ENCODE measurements around the gene C17orf67.

The C17orf67 gene

DNA sequence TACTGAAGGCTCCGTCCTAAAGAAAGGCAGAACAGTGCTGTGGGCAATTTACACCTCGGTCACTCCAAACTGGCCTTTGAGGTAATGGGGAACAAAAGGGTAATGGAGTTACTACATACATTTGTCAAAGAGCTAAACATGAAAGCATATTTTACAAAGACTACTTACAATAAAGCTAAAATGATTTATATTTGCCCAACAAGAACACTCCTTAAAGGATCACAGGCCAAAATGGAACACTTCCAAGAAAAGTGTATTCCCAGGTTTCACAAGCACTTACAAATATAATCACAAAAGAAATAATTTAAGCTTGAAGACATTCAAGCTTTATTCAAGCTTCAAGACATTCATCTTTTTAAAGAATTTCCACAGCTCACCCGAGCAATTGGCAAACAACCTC lies 29.3 kb downstream of the C17orf67 start:
- no peak for DNase-seq

DNA sequence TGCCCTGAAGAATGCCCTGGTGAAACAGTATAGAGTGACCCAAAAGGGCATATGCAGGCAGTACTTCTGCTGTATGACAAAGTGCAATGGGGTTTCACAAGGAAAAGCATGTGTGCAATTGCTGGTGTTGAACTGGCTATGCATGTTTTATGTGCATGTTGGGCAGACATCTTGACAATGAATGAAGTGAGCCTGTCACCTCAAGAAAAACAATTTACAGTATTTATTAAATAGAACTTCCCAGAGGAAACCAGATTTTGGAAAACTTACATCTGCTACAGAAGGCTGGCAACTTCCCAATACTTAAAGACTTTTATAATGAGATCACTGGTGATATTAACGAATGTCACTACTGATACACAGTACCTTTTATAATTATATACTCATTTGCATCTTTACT lies 30.6 kb downstream of the C17orf67 start:
- DNase-seq, result no peak

DNA sequence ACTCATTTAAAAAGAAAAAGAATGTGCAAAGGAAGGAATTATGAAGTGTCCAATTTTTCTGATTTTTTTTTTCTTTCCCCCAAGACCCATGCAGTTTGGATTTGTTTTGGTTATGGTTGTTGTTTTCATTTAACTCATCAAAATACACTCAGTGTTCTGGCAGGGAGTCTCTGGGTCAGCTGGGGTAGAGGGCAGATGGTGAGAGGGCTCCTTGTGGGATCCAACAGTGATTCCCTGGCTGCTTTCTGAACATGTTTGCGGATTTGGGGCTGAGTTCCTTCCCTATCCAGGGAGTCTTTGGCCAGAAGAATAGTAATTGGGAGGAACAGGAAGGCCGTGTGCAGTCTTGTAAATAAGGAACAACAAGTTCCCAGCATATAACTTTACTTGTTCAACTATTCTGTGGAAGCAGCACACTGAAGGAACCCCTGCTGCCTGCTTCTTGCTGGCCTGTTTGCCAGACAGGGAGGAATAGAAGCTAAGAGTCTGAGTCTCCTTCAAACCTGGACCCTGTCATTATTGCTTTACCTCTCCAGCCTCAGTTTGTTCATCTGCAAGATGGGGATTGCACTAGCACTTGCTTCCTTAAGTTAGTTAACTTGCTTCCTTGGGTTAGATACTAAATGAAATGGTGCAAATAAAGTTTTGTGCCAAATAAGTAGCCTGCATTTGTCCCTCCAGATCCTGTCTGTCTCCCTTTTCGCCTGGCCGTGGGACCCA lies 32.1 kb downstream of the C17orf67 start:
- no peak for DNase-seq

DNA sequence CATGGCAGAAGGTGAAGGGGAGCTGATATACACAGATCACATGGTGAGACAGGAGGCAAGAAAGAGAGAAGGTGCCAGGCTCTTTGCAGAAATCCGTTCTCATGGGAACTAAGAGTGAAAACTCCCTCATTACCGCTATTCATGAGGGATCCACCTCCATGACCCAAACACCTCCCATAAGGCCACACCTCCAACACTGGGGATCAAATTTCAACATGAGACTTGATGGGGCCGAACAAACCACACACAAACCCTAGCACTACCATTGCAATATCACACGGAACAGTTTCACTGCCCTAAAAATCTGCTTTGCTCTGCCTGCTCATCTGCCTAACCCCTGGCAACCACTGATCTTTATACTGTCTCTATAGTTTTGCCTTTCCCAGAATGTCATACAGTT lies 34.8 kb downstream of the C17orf67 start:
- no peak for DNase-seq

DNA sequence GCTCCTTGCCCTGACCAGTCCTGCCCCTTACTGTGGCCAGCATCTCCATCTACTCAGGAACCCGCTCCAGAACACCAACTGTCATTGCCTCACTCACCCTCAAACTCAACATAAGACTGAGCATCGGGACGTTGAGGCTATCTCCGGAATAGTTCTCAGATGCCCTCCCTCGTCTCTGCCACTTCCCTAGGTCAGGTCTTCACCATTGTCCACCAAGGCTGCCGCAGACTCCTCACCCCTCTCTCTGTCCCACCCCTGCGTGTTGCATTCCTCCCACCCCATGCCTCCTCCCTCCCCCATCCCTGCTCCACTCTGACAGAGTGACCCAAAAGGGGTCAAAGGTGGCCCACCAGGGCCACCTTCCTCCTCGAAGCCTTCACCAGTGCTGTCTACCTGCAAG lies 37.2 kb downstream of the C17orf67 start:
- no peak for DNase-seq

DNA sequence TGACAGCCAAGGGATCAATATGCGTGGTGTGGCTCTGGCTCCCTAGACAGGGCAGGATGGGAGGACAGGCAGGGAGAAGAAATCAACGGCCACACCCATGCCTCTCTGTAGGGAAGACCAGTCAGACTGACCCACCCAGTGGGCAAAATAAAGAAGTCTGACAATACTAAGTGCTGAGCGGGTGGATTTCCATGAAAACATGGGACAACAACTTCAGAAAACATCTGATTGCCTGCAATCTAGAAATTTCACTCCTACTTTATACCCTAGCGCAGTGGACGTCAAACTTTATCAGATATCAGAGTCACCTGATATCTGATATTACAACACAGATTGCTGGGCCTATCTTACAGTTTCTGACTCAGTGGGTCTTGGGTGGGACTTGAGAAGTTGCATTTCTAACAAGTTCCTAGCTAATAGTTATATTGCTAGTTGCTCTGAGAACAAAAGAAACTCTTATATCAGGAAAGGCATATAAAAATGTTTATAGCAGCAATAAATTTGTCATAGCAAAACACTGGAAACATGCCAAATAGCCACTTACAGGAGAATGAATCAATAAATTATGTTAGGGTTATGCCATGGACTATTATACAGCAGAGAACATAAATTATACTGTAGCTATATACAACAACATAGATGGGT lies 38.4 kb downstream of the C17orf67 start:
- no peak for DNase-seq

DNA sequence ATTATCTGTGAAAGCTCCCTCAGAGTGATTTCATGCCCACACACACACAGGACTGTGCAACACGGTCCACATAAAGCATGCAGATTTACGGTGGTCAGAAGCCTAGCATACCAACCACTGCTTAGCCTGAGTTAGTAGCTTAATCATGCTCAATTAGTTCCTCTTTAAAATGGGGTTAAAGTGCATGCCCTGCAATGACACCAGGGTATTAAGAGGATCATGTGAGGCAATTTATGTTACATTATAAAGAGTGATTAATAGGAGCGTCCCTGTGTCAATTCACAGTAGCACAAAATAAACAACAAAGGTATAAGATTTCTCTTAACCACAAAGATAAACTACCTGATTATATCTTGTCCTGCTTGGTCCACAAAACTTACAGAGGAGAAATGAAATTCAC lies 39.8 kb downstream of the C17orf67 start:
- no peak for DNase-seq

DNA sequence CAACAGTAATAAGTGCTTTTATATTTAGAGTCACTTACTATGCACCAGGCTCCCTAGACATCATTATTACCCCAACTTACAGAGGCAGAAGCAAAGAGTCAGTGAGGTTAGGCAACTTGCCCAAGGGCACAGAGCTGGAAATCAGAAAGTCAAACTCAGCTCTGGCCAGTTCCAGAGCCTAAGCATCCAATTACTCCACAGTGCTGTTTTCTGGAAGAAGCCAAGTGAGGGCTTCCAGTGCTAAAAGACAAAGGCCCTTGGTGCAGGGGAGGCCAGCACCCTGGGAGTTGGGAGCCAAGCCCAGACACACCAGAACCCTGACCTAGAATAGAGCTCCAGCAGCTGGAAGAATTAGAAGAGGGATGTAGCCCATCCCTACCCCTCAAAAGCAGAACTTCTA lies 40.2 kb downstream of the C17orf67 start:
- no peak for DNase-seq

DNA sequence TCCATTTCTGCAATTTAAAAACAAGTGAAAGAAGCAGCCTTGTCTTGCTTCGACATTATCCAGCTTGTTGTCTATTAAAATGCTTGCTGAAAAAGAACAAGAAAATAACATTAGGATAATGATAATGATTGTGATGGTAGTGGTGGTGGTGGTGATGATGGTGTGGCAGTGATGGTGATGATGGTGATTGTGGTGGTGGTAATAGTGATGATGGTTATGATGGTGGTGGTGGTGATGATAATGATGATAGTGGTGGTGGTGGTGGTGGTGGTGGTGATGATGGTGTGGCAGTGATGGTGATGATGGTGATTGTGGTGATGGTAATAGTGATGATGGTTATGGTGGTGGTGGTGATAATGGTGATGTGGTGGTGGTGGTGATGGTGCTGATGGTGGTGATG lies 41.5 kb downstream of the C17orf67 start:
- no peak for DNase-seq

DNA sequence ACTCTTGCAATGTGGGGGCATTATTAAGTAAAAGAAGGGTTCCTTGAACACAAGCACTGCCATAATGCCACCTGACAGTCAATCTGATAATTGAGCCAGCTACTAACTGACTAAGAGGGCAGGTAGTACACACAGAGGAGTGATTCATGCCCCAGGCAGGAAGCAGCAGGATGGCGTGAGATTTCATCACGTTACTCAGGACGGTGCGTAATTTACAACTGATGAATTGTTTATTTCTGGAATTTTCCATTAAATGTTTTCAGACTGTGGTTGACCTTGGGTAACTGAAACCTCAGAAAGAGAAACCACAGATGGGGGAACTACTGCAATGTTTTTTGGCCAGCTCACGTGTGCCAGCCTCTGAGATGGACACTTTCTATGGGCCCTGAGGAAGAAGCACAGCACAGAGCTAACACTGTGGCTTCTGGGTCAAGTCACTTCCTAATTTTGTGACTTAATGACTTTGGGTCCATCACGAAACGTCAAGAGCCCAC lies 46.7 kb downstream of the C17orf67 start:
- peak; percentile 30 to 69 for DNase-seq

DNA sequence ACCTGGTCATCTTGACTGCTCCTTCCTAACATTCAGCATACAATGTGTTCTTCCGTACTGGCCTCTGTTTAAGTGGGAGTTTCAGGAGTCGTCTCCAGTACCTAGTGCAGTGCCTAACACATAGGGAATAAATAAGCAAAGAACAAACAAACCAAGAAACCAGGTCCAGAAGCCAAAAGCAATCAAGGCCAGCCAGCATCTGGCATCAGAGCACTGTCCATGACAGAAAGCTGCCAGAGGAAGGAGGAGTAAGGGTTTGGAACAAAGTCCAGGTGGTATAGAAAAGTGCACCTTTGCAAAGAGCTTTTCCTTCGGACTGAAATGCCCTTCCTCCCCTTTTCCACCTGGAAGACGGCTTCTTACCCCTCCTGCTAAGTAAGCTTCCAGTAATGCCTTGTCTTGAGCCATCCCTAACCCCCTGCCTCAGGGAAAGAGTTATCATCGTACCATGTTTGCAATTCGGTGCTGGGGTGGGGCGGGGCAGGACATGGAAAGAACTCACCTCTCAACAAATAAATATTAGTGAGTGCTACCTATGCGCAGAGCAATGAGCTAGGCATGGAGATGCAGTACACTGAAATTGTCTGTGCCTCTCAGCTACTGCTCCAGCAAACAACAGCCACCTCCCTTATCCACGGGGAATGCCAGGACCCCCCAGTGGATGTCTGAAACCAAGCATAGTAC lies 47.6 kb downstream of the C17orf67 start:
- DNase-seq, result no peak

DNA sequence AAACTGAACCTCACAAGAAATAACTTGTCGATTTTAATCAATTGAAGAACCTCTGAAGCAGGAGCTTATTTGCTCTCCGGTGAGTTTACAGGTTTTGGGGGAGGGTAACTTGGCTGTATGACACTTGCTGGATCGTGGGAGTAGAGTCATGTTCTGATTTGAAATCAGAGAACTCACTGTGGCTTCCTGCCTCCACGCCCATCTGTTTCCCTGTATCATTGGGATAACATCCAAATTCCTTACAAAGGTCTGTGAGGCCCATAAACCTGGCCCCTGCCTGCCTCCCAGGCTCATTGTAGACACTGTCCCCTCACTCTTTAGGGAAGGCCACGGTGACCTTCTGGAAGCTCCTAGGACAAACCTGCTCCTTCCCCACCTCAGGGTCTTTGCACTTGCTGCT lies 48.3 kb downstream of the C17orf67 start:
- no peak for DNase-seq

DNA sequence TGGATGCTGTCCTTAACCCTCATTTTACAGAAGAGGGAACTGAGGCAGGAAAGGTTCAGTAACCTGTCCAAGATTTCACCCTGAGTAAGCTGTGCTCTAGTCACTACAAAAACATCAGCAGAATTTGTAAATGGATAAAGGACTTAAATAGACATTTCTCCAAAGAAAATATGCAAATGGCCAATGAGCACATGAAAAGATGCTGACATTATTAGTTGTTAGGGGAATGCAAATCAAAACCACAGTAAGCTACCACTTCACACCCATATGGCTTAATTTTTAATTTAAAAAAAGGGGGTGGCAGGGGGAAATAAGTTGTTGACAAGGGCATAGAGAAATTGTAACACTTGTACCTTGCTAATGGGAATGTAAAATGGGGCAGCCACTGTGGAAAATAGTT lies 51.4 kb downstream of the C17orf67 start:
- no peak for DNase-seq

DNA sequence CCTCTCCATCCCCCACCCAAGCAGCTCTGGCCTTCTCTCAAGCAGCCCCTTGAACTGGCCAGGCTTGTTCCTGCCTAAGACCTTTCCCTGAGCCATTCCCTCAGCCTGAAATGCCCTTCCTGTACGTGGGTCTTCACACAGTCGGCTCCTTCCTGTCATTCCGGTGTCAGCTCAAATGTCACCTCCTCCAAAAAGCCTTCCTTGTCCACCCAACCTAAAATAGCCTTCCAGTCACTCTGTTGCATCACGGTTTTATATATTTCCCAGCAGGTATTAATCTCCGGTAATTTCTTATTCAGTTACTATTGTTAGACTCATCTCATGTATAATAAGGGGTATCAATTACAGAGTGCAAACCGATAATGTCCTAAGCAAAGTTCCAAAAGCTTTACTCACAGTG lies 51.8 kb downstream of the C17orf67 start:
- no peak for DNase-seq

DNA sequence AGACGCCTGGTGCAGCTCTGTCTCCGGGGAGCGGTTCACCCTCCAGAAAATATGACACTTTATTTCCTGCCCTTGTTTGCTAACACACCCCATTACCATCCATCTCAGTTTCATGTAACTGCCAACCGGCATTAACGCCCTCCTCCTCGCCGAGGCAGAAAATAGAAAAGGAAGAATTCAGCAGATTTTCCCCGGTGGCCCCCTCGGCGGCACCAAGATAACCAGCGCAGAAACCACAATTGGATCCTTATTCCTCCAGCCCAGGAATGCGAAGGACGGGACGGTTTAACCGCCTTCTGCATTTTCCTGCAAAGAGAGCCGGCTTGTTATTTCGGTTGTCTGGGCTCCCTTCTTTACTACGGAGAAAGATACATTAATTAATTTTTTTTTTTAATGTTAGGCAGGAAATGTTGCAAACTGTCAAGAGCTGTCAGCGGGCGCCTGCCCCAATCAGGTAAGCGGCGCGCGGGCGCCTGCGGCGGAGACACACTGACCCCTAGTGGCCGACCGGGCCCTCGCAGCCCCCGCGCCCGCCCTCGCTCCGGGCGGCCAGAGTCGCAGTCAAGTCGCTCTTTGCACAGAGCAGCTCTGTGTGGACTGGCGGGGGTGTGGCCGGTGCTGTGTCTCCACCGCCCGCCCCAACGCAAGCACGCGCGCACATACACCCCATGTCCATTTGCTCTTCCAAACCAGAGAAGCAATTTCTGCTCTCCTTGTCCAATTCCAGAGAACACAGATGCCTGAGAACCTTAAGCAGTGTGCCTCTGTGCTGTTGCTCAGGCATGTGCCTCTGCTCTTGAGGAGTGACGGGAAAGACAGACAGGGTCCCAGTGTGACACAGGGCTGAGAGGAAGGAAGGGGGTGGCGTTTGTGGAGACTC lies 53.6 kb downstream of the C17orf67 start:
- DNase-seq, result peak; percentile 81 to 83

DNA sequence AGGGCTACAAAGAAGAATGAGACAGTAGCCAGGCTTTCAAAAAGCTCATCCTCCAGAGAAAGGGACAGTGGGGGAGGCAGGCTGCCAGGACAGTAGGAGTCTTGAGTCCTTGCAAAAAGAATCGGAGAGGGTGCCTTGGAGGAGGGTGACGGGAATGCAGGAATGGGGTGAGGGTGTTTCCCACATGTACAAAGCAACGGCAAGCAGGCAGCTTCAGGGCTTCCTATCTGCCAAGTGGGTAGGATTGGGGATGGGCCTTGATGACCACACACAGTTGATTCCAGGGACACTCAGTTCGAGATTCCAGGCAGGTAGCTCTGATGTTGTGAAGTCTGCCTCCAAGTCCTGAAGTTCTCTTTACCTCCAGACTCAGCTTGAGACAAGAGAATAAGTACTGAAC lies 54.4 kb downstream of the C17orf67 start:
- no peak for DNase-seq

DNA sequence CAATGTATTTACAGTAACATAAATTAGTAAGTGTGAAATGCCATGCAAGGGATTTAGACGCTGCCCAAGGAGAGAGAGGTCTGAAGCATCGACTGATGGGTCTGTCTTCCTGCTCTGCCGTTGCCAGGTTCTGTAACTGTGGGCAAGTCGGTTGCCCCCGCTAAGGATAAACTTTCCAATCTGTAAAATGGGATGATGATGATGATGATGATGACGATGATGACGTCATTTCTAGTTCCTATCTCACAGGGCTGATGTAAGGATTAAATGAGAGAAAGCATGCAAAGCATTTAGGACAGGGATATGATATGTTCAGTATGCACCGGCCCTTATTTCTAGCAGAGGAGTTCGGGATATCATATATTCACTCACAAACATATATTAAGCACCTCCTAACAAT lies 54.8 kb downstream of the C17orf67 start:
- no peak for DNase-seq

DNA sequence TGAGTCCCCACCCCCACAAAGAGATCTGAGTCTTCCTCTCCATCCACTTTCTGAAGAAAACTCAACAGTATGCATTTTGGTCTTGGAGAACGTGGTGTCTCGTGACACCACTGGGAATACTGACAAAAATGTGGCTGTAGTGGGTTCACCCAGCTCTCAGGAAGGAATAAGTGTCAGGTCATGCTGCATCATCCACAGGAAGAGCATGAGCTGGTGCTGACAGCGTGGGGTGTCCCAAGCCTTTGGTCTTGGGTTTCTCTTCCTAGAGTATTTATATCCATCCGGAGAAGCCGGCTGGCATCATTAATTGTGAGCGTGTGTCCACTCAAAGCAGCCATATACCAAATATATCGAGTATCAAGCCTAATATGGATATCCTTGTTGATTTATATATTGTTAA lies 55.9 kb downstream of the C17orf67 start:
- DNase-seq, result no peak

DNA sequence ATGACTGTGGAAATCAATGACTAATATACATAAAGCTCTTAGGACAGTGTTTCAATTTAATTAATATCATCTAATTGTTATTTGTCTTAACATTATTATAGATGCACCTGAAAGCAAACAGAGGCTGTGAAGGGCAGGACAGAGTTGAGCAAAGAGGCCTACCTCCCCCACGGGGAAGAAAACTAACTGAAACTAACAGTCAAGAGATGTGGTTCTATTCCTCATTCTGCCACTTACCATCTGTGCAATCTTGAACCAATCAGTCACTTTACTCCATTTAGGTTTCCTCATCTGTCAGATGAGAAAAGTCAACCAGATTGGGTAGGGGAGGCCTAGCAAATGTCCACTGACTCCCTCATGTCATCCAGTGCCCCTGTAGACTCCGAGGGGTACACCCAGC lies 59.1 kb downstream of the C17orf67 start:
- no peak for DNase-seq

DNA sequence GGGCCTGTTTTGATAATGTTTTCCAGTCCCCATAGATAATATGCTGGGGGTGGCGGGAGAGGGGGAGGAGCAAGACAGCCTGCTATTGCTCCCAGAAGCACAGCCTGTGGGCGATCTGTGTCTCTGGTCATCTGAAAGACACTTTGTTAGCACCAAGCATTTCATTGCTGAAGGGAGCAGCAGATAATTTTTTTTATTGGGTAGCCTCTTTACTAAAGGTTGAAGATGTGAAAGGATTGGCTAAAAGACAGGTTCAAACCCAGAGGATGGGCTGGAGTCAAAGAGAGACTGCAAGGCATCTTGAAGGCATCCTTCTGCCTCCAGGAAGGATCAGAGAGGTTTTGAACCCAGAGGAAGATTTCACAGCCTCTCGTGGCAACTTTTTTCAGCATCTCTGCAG lies 60.6 kb downstream of the C17orf67 start:
- no peak for DNase-seq

DNA sequence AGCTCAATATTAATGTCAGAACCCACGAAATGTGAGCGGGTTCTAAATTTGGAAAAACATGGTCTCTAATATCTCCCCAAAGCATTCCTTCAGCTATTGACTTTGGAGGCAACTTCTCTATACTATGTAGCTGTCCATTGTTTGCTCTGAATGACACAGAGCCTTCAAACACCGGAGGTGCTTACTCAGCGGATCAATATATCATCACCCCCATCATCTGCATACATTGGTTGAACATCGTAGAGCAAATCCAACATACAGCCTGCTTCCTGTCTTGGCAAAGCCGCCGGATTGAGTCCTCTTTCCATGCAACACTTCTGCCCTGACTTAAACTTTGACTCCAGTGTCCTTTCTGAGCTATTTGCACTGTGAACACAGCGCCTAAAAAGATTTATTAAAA lies 61.3 kb downstream of the C17orf67 start:
- DNase-seq, result no peak

DNA sequence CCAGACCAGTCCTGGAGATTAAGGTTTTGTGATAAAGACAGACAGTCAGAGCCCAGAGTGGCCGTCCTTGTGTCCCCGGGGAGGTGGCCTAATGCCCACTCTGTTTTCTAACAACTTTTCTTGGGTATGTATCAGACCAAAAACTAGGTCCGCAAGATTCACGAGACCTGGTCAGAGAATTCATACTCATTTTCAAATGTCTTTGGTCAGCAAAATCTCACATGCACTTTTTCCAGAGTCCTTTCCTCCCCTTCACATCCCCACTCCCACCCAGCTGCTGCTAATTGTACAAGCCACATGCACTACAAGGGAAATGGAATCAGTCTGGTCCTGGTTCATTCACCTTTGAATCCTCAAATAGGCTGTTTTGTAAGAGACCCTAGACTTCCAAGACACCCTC lies 61.7 kb downstream of the C17orf67 start:
- no peak for DNase-seq

DNA sequence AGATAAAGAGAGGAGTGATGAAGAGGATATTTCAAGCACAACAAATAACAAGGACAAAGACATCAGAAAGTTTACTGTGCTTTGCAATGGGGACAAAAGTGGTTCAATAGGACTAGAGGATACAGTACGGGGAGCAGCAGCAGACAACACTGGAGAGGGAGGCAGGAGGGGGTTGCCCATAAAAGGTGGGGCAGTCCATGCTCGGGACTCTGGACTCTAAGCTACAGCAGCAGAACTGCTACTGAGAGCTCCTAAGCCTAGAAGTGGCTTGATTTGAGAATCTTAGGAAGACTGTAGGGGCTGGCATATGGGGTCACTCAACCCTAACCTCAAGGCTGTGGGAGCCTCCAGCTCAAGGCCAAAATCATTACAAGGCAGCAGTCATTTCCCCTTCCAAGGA lies 62.2 kb downstream of the C17orf67 start:
- DNase-seq, result no peak

Measured in CD4-positive, alpha-beta T cell treated with Interleukin-4 for 1 hour (primary cell).